GM19463 (cell line): ENCODE measurements around the gene LRRC2.
"Not testable (repeated sequence)": the region's sequence is repeated elsewhere in the genome, so short reads cannot be mapped to it uniquely, and the experiment has no call there.

Source experiments
- ATAC-seq: cut with Tn5 transposase; IDR thresholded peaks from one replicate; pipeline ENCODE4 v1.9.1; 2021; ENCODE audit warnings: mild to moderate bottlenecking, moderate library complexity; ENCODE audit not compliant: unreplicated experiment

The LRRC2 gene

DNA sequence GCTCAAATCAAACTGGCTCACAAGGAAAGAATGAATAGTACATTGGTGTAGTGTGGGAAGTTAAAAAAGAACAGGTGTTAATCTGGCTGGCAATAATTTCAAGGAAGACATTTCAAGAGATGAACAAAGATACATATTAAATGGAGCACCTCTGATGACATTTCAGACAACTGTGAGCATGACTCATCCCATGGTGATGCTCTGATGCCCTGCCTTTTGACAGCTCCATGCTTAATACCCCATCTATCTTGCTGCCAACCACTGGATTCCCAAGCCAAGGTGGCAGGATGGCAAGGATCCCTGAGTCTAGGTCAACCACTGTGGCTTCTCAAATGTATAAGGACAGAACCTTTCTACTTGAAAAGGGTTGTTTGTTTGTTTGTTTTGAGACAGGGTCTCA is 29.3 kb downstream of the LRRC2 start:
- ATAC-seq, result no peak

DNA sequence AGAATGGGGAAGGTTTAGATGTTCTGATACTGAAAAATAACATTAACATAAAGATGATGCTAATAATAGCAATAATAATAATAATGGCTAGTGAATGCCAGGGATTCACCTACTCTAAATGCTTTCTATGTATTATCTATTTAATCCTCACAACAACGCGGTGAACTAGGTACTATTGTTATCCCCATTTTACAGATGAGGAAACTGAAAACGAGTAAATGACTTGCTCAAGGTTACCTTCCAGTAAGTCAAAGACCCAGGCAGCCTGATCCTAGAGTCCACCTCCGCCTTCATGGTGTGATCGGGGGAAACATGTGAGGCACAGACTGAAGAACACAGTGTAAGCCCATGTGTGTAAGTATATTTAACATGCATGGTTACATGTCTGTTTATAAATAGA is 30.4 kb downstream of the LRRC2 start:
- no peak for ATAC-seq

DNA sequence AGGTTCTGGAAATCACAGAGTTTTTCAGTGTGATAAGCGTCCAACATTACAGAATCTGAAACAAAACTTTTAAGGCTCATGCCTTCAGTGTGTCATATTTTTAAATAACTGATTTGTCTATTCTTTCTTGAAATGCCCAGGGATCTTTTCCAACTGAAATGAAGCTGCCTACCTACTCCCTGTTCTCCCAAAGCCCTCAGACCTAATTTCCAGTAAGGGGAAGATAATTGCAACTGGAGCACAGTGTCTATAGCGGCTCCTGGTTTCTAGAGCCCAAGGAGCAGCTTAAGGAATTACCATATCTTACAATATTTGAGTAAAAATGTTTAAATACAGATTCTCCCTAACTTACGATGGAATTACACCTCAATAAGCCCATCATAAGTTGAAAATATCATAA is 33.0 kb downstream of the LRRC2 start:
- no peak for ATAC-seq

DNA sequence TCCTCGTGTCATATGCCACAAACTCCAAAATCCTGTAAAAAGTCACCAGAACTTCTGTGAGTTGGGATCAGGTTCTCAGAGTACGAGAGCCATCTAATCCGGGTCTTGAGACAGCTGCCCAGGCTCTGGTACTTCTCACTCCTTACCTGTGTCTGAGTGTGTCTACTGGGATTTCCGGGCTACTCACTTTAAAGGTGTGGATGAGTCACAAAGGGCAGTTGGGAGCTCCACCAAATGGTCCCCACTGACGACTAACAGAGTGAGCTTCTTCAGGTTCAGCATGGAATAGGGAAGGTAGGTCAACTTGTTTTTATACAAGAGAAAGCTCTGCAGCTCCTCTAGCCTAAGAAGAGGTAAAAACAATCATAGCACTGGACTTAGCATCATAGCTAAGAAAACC is 38.9 kb downstream of the LRRC2 start:
- ATAC-seq, result no peak

DNA sequence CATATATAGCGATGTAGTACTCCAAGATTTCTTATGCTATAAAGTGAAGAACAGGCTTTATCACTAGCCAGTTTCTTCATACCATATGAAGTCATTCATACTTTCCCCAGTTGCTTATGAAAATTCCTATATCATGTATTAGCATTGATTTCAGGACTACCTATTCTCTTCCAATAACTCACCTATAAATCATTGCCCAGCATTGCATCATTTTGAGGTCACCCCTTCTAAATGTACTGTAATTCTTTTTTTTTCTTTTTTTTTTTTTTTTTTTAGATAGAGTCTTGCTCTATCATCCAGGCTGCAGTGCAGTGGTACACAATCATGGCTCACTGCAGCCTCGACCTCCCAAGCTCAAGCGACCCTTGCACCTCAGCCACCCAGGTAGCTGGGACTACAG is 41.3 kb downstream of the LRRC2 start:
- ATAC-seq, result no peak

DNA sequence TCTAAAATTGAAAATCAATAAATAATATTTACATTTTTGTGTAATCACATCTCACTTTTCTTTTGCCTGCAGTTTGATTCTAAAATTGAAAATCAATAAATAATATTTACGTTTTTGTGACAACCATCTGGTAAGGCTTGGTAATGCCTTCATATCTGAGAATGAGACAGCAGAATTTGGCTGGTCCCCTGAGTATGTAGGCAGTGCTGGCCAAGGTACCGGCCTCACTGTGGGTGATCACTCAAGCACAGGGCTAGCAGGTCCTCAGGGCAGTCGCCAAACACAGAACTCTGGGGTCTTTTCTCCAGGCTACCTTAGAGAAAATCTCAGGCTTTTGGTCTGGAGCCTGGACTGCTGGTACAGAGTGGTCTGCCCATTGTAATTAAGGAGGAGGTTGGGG is 42.1 kb downstream of the LRRC2 start:
- no peak for ATAC-seq

DNA sequence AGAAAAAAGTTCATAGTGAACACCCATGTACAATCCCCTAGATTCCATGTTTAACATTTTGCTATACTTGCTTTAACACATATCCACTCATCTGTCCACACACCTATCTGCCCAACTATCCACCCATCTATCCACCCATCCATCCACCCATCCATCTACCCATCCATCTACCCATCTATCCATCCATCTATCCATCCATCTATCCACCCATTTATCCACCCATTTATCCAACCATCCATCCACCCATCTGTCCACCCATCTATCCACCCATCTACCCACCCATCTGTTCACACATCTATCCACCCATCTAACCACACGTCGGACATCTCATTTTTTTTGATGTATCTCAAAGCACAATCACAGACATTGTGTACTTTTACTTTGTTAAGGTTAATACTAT is 42.5 kb downstream of the LRRC2 start:
- ATAC-seq, result no peak

DNA sequence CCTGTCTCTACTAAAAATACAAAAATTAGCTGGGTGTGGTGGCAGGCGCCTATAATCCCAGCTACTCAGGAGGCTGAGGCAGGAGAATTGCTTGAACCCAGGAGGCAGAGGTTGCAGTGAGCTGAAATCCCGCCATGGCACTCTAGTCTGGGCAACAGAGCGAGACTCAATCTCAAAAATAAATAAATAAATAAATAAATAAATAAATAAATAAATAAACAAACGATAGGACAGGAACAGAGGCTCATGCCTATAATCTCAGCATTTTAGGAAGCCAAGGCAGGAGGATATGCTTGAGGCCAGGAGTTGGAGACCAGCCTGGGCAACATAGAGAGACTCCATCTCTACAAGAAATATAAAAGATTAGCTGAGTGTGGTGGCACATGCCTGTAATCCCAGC is 43.9 kb downstream of the LRRC2 start:
- not testable (repeated sequence) for ATAC-seq

DNA sequence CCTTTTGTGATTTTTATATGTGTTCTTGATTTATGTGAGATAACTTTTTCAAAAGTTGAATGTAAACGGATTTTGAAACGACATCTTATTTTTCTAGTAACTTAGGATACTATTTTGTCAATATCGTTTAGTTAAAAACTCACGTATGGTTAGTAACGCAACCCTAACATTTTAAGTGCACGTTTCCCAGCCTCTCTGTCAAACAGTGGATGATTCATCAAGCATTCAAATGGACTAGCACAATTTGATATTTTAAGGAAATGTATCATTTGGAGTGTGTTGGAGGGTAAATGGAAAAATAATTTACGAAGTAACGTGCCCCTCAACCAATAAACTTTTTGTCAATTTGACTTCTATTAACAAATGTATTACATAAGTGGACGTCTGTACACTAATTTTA is 45.0 kb downstream of the LRRC2 start:
- no peak for ATAC-seq

DNA sequence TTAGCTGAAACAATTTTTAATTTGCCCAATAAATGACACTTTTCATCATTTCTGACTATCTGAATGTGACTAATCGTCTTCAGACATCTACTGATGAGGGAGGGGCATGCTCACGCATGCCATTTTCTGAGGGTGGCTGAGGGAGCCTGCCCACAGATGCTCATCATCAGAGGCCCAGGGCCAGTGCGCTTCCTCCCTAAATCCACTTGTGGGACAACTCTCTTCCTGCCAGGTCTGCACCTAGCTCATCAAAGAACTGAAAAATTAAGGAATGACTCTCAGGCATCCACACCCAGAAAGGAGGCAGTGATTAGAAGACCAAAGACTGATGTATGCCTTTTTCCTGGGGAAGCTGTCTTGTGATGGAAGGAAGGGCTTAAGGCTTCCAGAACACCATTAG is 45.6 kb downstream of the LRRC2 start:
- ATAC-seq, result no peak

DNA sequence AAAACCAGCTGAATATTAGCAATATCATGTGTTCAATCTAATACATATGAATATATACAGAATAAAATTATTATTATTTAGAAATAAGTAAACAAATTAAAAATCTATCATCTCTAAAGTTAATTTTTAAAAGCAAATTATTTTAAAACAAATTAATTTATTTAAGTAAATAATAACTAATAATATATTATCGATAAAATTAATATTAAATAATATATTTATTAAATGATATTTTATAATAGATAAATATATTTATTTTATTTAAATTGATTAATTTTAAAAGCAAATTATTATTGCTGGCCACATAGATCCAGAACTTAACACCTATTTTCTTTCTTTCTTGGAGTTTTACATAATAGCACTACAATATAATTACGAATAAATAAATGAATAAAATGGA is 46.1 kb downstream of the LRRC2 start:
- ATAC-seq, result no peak

DNA sequence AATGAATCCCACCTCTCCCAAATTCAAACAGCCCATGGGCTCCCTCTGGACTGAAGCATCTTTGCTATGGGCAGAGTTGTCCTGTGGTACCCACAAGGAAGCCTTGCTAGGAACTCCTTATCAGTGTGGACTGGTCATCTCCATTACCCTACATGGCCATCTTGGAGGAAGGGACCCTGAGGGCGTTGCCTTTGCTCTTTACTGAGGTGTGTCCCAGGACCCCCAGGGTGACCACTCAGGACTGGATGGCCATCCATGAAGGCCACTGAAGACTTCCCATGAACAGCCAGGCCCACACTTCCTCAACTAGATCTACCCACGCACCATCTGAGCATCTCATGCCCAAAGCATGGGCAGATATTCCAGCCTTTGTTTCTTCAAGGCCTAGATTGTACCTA is 48.3 kb downstream of the LRRC2 start:
- ATAC-seq, result no peak

DNA sequence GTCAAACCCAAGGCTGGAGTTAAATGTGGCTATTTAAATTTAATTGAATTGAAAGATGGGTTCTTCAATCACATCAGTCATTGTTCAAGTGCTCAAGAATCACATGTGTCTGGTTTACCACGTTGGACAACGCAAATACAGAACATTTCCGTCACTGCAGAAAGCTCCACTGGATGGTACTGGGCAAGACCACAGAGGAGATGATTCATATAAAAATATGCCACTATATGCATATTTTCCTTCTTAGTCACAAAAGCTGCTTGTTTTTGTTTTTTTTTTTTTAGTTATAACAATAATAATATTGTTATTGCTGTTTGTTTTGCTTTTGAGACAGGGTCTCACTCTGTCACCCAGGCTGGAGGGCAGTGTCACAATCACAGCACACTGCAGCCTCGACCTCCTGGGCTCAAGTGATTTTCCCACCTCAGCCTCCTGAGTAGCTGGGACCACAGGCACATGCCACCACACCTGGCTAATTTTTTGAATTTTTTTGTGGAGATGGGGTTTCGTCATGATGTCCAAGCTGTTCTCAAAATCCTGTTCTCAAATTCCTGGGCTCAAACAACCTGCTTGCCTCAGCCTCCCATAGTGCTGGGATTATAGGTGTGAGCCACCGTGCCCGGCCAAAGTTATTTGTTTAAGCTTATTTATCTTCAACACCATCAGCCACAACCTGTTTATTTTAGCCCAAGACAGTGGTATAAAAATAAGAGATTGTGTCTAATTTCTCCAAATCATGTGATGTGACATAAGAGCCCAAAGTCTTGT is 48.9 kb downstream of the LRRC2 start:
- ATAC-seq, result no peak

DNA sequence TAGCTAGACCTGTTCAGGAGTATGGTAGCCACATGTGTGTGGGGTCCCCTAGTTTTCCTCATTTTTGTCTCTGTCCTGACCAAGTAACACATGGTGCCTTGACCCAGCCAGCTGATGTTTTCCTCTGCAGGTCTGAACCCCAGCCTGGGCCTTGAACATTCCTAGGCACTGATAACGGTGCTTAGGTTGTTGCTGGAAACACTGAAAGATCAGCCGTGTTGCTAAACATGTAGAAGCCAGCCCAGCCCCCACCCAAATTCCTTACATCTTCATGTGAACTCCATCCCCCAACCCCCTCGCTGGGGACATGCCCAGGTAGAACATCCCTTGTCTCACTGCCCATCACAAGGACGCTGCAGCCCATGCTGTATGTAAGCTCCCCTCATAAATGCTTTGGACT is 49.6 kb downstream of the LRRC2 start:
- no peak for ATAC-seq

DNA sequence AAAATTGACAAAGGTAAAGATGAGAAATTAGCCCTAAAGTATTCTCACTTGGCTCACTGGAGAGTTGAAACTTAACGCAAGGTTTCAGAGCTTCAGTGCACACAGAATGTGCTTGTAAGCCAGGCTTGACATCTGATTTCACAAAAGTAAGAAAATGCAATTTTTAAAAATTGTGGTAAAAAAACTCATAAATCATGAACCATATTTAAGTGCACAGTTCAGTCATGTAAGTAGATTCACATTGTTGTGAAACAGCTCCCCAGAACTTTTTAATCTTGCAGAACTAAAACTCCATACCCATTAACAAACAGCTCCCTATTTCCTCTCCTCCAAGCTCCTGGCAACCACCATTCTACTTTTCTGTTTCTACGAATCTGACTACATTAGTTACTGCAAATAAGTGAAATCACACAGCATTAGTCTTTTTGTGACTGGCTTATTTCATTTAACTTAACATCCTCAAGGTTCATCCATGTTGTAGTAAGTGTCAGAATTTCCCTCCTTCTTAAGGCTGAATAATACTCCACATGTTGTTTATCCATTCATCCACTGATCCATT is 53.8 kb downstream of the LRRC2 start:
- no peak for ATAC-seq

DNA sequence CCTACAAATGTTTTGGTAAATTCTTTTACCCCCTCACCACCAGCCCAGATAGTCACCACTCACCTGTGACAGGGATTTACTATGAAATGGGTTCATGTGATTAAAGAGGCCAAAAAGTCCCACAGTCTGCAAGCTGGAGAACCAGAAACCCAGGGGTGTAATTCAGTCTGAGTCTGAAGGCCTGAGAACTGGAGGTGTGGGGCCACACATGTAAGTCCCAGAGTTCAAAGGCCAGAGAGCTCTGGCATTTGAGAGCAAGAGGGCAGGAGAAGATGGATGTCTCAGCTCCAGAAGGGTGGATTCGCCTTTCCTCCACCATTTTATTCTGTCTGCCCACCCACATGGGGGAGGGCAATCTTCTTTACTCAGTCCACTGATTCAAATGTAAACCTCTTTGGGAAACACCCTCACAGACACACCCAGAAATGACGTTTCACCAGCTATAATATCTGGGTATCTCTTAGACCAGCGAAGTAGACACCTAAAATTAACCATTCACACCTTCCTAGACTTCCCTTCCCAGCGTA is 56.4 kb downstream of the LRRC2 start:
- ATAC-seq, result no peak

DNA sequence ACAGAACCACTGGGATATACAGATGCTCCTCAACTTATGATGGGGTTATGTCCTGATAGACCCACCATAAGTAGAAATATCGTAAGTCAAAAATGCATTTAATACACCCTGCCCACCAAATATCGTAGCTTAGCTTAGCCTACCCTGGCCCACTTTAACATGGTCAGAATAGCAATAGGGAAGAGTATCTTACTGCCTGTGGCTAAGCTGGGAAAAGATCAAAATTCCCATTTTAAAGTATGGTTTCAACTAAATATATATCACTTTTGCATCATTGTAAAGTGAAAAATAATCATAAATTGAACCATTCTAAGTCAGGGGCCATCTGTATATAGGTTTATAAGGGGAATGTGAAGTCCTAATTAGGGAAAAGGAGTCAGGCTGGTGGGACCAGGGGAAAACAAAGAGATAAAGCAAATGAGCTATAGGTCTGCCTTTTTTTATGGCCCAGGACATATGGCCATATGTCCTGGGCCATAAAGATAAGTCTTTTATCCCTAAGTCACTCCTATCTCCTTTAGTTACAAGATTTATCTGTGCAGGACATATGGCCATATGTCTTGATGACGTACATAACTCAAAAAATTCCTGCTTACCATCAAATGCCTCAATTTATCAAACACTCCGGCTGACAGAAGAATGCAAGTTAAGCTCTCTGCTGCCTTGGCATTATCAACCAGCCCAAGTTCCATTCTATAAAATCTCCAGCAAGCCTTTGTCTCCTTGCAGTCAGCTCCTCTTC is 57.1 kb downstream of the LRRC2 start:
- ATAC-seq, result no peak

DNA sequence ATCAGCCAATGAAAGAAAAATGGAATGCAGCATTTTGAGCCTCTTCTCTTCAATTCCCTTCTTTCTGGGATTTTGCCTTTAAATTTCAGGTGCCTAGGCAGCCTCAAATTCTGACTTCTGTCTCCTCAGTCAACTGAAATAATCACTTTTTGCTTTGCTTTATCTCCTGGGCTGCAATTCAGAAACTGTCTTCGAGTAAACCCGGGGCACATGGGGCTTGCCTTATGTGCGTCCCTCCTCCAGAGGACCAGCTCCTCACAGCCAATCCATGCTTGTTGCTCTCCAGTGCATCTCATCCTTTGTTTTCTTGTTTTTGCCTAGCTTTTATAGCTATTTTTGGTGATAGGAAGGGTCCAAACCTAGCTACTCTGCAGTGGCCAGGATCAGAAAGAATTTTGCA is 59.6 kb downstream of the LRRC2 start:
- no peak for ATAC-seq

DNA sequence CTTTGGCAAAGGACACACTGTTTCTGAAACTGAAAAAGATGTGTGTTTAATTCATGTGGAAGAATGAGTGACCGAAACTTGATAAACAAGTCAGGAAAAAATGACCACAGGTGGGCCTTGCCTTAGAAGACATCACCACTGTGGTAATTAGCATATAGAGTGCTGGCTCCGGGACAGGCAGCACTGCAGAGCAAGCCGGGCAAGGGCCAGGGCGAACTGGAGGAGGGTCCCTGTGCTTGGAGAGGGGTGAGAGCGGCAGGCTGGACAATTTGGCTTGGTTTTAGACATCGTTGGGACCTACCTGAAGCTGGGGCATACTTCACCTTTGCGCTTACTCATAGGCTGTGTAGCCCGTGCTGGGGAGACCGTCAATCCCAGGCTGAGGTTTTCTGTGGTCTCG is 60.1 kb downstream of the LRRC2 start:
- no peak for ATAC-seq

DNA sequence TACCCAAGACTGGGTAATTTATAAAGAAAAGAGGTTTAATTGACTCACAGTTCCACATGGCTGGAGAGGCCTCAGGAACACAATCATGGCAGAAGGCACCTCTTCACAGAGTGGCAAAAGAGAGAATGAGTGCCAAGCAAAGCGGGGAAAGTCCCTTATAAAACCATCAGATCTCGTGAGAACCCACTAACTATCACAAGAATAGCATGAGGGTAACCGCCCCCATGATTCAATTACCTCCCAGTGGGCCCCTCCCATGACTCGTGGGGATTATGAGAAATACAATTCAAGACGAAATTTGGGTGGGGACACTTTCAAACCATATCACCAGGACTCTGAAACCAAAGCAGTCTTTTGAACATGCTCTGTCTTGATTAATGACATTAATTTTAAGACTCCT is 61.3 kb downstream of the LRRC2 start:
- ATAC-seq, result no peak

DNA sequence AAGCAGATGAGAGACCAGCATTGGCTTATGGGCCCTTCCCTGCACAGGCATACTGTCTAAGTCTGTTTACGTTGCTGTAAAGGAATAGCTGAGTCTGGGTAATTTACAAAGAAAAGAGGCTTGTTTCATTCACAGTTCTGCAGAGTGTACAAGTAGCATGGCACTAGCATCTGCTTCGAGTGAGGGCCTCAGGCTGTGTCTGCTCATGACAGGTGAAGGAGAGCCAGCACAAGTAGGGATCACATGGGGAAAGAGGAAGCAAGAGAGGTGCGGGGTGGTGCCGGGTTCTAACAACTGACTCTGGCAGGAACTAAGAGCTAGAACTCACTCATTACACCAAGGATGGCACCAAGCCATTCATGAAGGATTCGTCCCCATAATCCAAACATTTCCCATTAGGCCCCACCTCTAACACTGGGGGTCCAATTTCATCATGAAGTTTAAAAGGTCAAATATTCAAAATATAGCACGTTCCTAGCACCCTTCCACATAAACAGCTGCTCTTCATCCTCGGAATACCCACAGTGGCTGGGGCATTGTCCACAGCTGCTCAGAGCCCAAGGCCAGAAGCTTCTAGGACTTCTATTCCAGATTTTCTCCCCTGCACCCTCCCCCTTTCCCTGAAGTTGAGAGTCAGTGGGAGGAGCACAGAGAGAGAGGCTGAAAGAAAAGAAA is 62.8 kb downstream of the LRRC2 start:
- no peak for ATAC-seq

DNA sequence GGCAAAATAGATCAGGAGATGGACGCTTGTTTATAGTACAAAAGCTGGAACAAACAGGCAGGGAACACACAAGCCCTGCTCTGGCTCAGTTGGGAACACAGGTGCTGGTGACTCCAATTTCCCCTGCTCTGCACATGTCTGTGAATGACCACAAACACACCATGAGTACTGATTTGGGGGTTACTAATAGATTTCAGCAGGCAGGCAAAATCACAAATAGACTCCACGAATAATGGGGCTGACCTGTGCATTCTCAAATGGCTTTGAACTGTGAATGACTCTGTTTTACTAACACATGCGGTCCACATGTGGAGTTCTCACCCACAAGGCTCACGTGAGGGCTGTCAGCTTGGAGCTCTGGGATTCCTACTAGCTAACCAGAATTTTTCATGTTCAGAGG is 64.4 kb downstream of the LRRC2 start:
- ATAC-seq, result no peak
